ENCODE measurements around the gene AHCYL1. TPM values are rescaled to one million over a fixed set of nuclear protein-coding genes. Genes with fewer than 3 reads are reported as not detected.
A peak's percentile ranks its signal among the peaks of the same experiment; 100 is the strongest.

The AHCYL1 gene
- total RNA-seq, 3 donors from 2014 or later (not counting 1 experiment from before 2014, with no cell fraction given) = 23.3 to 30.0 (median 29.1) TPM

GRCh38 chr1:109980324-109981003, 4.1 kb upstream of the AHCYL1 start:
- H3K36me3 ChIP-seq (ENCODE audit: control insufficient read depth, insufficient read depth, low read length) = no peaks in the 10 kb centered on the region
- Mint-ChIP-seq H3K27me3 (ENCODE audit: low read depth in 2 of 2) (peaks cover 23 to 27% of the 10 kb centered on the region in 2 donors), H3K27ac (no peak overlapping the region), H3K36me3 (no peaks in the 10 kb centered on the region), H3K4me3 (no peak overlapping the region), H3K4me1 (peaks cover 3 to 9% of the 10 kb centered on the region in 2 donors), H3K9me3 (no peaks in the 10 kb centered on the region)
- peaks cover 11% of the 10 kb centered on the region for H3K27me3 ChIP-seq (ENCODE audit: control insufficient read depth, insufficient read depth, low read length)
- DNase-seq (peak in 1 of 2 donors; percentile 44), ATAC-seq (no peak)
- H3K27ac ChIP-seq (ENCODE audit: low read length) = no peak overlapping the region
- no peaks in the 10 kb centered on the region for H3K9me3 ChIP-seq (ENCODE audit: control insufficient read depth, insufficient read depth, low read length)
- no peak overlapping the region for H3K4me3 ChIP-seq (ENCODE audit: low read length)
- peaks cover 12% of the 10 kb centered on the region for H3K4me1 ChIP-seq (ENCODE audit: control insufficient read depth, insufficient read depth, low read length)
- intact Hi-C loops (cut with micrococcal nuclease) = no loop called here
- no peak for TF ChIP-seq CTCF (IDR thresholded peaks at IDR 0.05)
- WGBS (ENCODE audit: insufficient coverage) = 69% methylated on average over 6 of the region's 6 CpGs

GRCh38 chr1:109981004-109981335, 3.6 kb upstream of the AHCYL1 start:
- H3K36me3 ChIP-seq (ENCODE audit: control insufficient read depth, insufficient read depth, low read length) = no peaks in the 10 kb centered on the region
- no peak for DNase-seq
- no peak overlapping the region for H3K27ac ChIP-seq (ENCODE audit: low read length)
- H3K27me3 Mint-ChIP-seq (ENCODE audit: low read depth in 2 of 2) = peaks cover 23 to 26% of the 10 kb centered on the region in 2 donors
- no peak overlapping the region for H3K4me3 Mint-ChIP-seq
- H3K9me3 ChIP-seq (ENCODE audit: control insufficient read depth, insufficient read depth, low read length) = no peaks in the 10 kb centered on the region
- no peak for ATAC-seq
- intact Hi-C loops (cut with micrococcal nuclease) = no loop called here
- H3K27ac Mint-ChIP-seq = no peak overlapping the region
- H3K27me3 ChIP-seq (ENCODE audit: control insufficient read depth, insufficient read depth, low read length) = peaks cover 11% of the 10 kb centered on the region
- no peak overlapping the region for H3K4me3 ChIP-seq (ENCODE audit: low read length)
- H3K36me3 Mint-ChIP-seq = no peaks in the 10 kb centered on the region
- no peak for TF ChIP-seq CTCF (IDR thresholded peaks at IDR 0.05)
- H3K9me3 Mint-ChIP-seq = no peaks in the 10 kb centered on the region
- H3K4me1 ChIP-seq (ENCODE audit: control insufficient read depth, insufficient read depth, low read length) = peaks cover 17% of the 10 kb centered on the region
- WGBS (ENCODE audit: insufficient coverage) = 89% methylated on average over 4 of the region's 4 CpGs
- H3K4me1 Mint-ChIP-seq = peaks cover 9 to 14% of the 10 kb centered on the region in 2 donors

- intact Hi-C loops (cut with micrococcal nuclease) = loop anchor here (1.0 kb wide), 5 partner anchors 51 to 437 kb away; partner anchors contain the start of gene STRIP1
- peaks cover 10% of the 10 kb centered on the region for H3K27me3 ChIP-seq (ENCODE audit: control insufficient read depth, insufficient read depth, low read length)
- TF ChIP-seq CTCF (IDR thresholded peaks at IDR 0.05) = no peak
- Mint-ChIP-seq H3K4me1 (peaks cover 28 to 33% of the 10 kb centered on the region in 2 donors), H3K27ac (peak overlapping the region; percentile 58 to 83), H3K9me3 (no peaks in the 10 kb centered on the region), H3K4me3 (peak overlapping the region; percentile 25), H3K27me3 (ENCODE audit: low read depth in 2 of 2) (peaks cover 12 to 16% of the 10 kb centered on the region in 2 donors), H3K36me3 (no peaks in the 10 kb centered on the region)
- ATAC-seq = no peak
- DNase-seq = no peak
- no peak overlapping the region for H3K27ac ChIP-seq (ENCODE audit: low read length)
- H3K4me1 ChIP-seq (ENCODE audit: control insufficient read depth, insufficient read depth, low read length) = peaks cover 19% of the 10 kb centered on the region
- no peaks in the 10 kb centered on the region for H3K36me3 ChIP-seq (ENCODE audit: control insufficient read depth, insufficient read depth, low read length)
- H3K9me3 ChIP-seq (ENCODE audit: control insufficient read depth, insufficient read depth, low read length) = no peaks in the 10 kb centered on the region
- H3K4me3 ChIP-seq (ENCODE audit: low read length) = no peak overlapping the region
- 83% methylated on average over 5 of the region's 5 CpGs for WGBS (ENCODE audit: insufficient coverage)
These were observed 980 bp upstream of the AHCYL1 start for GRCh38 chr1:109983380-109984189.
